Lower leg skin (tissue), 4 donors: ENCODE data around the gene SUPT5H. TPM values are rescaled to one million over a fixed set of nuclear protein-coding genes. Genes with fewer than 3 reads are reported as not detected.
A peak's percentile ranks its signal among the peaks of the same experiment; 100 is the strongest.

ENCODE experiments used
- DNase-seq, 2 donors: peaks; one replicate each; pipeline ENCODE4 v3.0.0-alpha.2; 2019; ENCODE audit warnings: low spot score in 2 of 2
- H3K4me3 ChIP-seq: fragments of 200-600 bp; sonication (generic); 2 replicates; pipeline ENCODE4 v1.5.1; 2017; ENCODE audit warnings: mild to moderate bottlenecking, low read depth; ENCODE audit not compliant: poor library complexity, severe bottlenecking
- CTCF ChIP-seq, 3 donors: fragments of 450-650 bp; IDR thresholded peaks; one replicate each; pipeline ENCODE4 v1.5.1; 2016; ENCODE audit warnings: antibody characterized with exemption in 3 of 3, mild to moderate bottlenecking in 3 of 3, moderate library complexity in 2 of 3
- POLR2A ChIP-seq, 2 donors: fragments of 450-650 bp; IDR thresholded peaks; one replicate each; pipeline ENCODE4 v1.6.1; 2016 to 2017; ENCODE audit warnings: antibody characterized with exemption in 2 of 2, mild to moderate bottlenecking in 1 of 2, moderate library complexity in 1 of 2
- WGBS, 2 donors: methylation state at CpG; one replicate each; pipeline ENCODE4 v1.1.5; 2018; 5-methylcytosine and 5-hydroxymethylcytosine counted together
- intact Hi-C: fragments of 100-400 bp; cut with DNase I; formaldehyde crosslinking; loops from one replicate; pipeline ENCODE4 v1.15.0; 2023; ENCODE audit warnings: low total_unique reads
- total RNA-seq, 4 donors: library from RNA; depleted of rRNA; stranded (reverse); fragments of >200 nt; gene quantifications; one replicate each; pipeline ENCODE4 v1.1.0, GENCODE V29; 2016

Gene SUPT5H
- total RNA-seq, 4 donors from 2014 or later, result 70.0 to 102 (median 77.3) TPM

GRCh38 chr19:39401070-39401548 lies 44.3 kb upstream of the SUPT5H start:
- H3K4me3 ChIP-seq, result no peak overlapping the region
- DNase-seq, result no peak
- 70 to 78% methylated on average over 4 of the region's 4 CpGs for WGBS, 2 donors
- intact Hi-C loops, result no loop called here
- TF ChIP-seq CTCF (IDR thresholded peaks at IDR 0.05) (no peak), POLR2A (IDR thresholded peaks at IDR 0.05) (no peak)

- TF ChIP-seq CTCF (IDR thresholded peaks at IDR 0.05) (no peak), POLR2A (IDR thresholded peaks at IDR 0.05) (no peak)
These were observed 43.6 kb upstream of the SUPT5H start for GRCh38 chr19:39401549-39402345.

GRCh38 chr19:39402346-39403300 lies 42.8 kb upstream of the SUPT5H start:
- H3K4me3 ChIP-seq, result peak overlapping the region; percentile 38
- 2% methylated on average over 50 to 52 of the region's 59 CpGs for WGBS, 2 donors
- peak; percentile 95 to 99 for DNase-seq
- no peak for TF ChIP-seq CTCF (IDR thresholded peaks at IDR 0.05)
- peak in 1 of 2 donors; percentile 9 for TF ChIP-seq POLR2A (IDR thresholded peaks at IDR 0.05)
- intact Hi-C loops, result no loop called here

More at GRCh38 chr19:39401549-39402345, 43.6 kb upstream of the SUPT5H start:
- 43 to 51% methylated on average over 20 to 25 of the region's 25 CpGs for WGBS, 2 donors
- intact Hi-C loops, result no loop called here
- H3K4me3 ChIP-seq, result no peak overlapping the region
- peak; percentile 68 to 91 for DNase-seq

- TF ChIP-seq CTCF (IDR thresholded peaks at IDR 0.05) (no peak), POLR2A (IDR thresholded peaks at IDR 0.05) (peak in 1 of 2 donors; percentile 65)
- peak overlapping the region; percentile 38 for H3K4me3 ChIP-seq
These were observed 41.8 kb upstream of the SUPT5H start for GRCh38 chr19:39403331-39404312.

More at GRCh38 chr19:39403331-39404312, 41.8 kb upstream of the SUPT5H start:
- intact Hi-C loops, result no loop called here
- 0 to 1% methylated on average over 31 to 42 of the region's 43 CpGs for WGBS, 2 donors
- peak; percentile 99 to 100 for DNase-seq
